ENCODE data around the gene SPDYA.

- no peak for TF ChIP-seq CTCF (IDR thresholded peaks at IDR 0.05)
- TF ChIP-seq EZH2 (IDR thresholded peaks at IDR 0.05) = no peak
- TF ChIP-seq EZH2phosphoT487 (IDR thresholded peaks at IDR 0.05) = no peak
Observed at GRCh38 chr2:28855193-28855592, 44.6 kb downstream of the SPDYA start.
